Retina (tissue), 1 donor: Measurements from ENCODE around the gene ACOT8.
"Not testable (repeated sequence)": the region's sequence is repeated elsewhere in the genome, so short reads cannot be mapped to it uniquely, and the experiment has no call there.

ENCODE experiments used
- DNase-seq: peaks from one replicate; pipeline ENCODE4 v3.0.0-alpha.2; 2016

Gene ACOT8

DNA sequence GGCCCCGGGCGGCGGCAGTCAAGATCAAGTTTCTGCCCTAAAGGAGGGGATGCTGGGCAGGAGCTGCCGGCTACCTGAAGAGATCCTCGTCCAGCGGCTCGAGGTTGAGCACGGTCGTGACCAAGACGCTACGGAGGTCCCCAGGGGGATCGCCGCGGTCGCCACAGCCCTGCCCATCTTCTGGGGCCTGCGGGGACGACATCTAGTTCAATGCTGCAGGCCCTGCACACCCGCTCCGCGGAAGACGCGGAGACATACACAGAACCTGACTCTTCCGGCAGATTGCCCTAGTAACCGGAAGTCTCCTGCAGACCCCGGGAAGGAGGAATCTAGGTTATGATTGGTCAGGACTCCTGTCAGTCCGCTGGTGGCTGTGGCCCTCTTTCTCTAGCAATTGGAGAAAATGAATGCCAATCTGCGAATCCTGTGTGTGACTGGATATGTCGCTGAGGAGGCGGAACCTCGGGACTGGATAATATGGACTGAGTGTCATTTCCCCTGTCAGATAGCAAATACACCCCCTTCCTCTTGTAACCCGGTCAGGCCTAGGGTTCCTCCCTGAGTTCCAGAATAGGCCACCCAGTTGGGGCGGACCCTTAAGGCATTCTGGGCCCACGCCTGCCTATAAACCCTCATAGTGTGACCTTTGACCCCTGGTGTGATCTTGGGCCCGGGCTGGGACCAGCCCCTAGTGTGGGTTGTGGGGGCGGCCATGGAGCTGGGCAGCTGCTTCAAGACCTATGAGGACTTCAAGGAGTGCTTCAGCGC, at the start of gene ACOT8, which contains the start of gene ZSWIM3:
Gene ACOT8, minus strand, starts transcription at position 279 of the 768 bp plus-strand sequence. Its CDS starts 77 bp downstream, at position 202.
Gene ZSWIM3, plus strand, starts transcription at position 501 of the 768 bp plus-strand sequence. Its CDS starts 212 bp downstream, at position 713.
- peak; percentile 96 for DNase-seq

GRCh38 chr20:45905505-45906079, 48.4 kb upstream of the ACOT8 start:
- no peak for DNase-seq

DNA sequence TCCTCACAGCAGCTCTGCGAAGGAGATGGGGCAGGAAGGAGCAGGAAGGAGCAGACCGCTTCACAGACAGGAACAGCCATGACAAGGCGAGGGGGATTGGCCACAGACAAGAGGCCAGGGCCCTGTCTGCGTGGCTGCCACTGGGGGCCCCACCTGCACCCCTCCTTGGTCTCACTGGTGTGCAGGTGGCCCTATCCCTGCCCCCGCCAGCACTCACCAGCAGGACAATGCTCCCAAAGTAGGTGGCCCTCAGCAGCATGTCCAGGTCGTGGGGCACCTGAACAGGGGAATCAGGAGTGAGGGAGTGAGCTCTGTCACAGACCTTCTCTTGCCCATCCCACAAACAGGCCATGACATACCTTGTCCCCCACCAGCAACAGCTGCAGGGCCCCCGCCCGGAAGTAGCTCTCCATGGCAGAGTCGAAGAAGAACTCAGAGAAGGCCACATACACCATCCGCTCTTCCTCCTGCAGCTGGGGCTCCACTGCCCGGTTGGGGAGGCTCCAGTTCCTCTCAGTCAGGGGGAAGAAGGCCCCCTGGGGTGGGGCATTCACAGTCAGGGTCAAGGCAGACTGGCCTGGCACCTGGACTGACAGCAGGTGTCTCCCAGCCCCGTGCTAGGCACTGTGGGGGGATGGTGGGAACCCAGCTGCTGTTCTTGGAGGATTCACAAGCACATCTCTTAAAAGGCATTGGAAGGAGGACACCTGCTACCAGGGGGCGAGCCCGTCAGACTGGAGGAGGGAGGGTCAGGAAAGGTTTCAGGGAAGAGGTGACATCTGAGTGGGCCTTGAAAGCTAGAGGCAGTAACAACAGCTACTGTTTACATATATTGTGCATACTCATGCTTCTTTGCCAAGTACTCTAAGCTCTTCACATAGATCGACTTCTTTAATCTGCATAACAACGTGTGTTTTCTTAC, 47.7 kb upstream of the ACOT8 start:
- DNase-seq, result no peak

DNA sequence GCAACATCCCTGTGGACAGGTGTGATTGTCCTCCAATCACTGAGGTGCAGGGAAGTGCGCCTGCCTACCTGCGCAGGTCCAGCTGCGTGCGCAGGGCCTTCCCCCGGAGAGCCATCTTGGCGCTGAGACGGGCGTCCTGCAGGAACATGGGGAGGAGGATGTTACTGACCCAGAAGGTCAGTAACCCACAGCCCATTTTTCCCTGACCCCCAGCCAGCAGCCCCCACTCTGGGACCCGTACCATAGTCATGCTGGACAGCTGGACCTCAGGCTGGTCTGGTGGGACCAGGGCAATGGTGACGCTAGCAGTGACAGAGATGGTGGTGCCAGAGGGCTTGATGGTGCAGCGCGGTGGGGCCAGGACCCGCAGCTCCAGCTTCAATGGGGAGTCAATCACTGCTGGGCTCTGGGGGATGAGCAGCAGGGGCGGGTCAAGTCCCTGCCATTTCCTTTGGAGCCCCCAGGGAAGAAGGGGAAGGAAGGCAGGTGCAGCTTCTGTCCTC, 45.1 kb upstream of the ACOT8 start:
- no peak for DNase-seq

DNA sequence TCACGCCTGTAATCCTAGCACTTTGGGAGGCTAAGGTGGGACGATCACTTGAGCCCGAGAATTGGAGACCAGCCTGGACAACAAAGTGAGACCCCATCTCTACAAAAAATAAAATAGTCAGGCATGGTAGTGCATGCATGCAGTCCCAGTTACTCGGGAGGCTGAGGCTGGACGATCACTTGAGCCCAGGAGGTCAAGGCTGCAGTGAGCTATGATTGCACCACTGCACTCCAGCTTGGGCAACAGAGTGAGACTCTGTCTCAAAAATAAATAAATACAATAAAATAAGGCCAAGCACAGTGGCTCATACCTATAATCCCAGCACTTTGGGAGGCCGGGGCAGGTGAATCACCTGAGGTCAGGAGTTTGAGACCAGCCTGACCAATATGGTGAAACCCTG, 44.1 kb upstream of the ACOT8 start:
- DNase-seq, result not testable (repeated sequence)

- no peak for DNase-seq
These were observed 42.0 kb upstream of the ACOT8 start for GRCh38 chr20:45899046-45899835.

GRCh38 chr20:45898285-45898684, 41.1 kb upstream of the ACOT8 start:
- no peak for DNase-seq

DNA sequence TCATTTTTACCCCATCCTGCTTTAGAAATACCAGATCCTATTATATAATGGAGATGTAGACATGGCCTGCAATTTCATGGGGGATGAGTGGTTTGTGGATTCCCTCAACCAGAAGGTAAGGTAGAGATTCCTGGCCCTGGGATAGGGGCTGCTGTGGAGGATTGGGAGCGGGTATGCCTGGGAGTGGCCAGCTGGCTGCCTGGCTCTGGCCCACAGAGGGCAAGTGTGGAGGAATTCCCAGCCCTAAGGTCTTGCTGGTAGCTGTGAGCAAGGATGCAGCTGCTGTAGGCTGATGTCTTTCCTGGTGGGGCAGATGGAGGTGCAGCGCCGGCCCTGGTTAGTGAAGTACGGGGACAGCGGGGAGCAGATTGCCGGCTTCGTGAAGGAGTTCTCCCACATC, 40.5 kb upstream of the ACOT8 start:
- DNase-seq, result no peak

DNA sequence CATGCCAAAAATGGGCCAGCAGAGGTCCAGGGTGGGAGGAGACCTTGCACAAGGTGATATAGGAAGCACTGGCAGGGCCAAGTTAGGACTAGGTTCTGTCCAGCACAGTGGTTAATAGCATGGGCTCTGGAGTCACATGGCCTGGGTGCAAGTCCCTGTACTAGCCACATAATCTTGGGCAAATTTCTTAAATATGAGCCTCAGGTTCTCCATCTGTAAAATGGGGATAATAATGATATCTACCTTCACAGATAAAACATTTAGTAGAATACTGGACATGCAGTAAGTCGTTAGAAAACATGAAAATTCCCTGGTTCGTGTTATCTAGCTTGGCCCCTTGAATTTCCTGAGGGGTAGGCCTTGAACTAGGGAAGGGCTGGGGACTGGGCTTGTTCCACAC, 40.1 kb upstream of the ACOT8 start:
- DNase-seq, result no peak

DNA sequence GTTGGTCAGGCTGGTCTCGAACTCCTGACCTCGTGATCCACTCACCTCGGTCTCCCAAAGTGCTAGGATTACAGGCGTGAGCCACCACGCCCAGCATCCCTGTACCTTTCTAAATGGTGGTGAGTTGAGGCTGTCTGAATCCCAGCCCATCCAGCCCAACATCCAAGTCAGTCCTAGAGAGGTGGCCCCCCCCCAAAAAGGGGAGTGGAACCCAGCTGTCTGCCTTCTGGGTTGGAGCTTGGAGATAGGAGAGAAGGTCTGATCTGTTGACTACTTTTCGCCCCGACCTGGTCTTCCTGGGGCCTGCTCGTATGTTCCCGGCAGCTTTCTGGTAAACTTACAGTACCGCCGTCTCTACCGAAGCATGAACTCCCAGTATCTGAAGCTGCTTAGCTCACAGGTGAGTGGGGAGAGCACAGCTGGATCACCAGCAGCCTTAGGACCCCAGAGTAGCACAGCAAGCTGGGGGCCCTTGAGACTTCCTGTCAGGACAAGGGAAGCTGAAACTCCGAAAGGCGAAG, 39.5 kb upstream of the ACOT8 start:
- no peak for DNase-seq

GRCh38 chr20:45894797-45895196, 37.6 kb upstream of the ACOT8 start:
- DNase-seq, result no peak

DNA sequence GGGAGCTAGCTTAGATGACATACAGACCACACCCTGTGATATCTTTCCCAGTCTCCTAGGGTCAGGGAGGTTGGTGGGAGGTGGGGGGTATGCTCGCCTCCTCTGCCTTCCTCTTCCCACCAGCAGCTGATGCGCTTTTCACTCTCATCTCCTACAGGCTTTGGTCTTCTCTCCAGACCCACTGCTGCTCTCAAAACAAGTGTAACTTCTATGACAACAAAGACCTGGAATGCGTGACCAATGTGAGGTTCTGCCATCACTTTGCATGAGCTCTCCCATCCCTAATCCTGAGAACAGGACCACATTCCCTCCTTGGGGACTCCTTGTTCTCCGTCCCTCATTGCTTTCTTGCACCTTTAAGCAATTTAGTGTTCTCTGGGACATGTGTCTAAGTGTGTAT, 36.6 kb upstream of the ACOT8 start:
- DNase-seq, result no peak

DNA sequence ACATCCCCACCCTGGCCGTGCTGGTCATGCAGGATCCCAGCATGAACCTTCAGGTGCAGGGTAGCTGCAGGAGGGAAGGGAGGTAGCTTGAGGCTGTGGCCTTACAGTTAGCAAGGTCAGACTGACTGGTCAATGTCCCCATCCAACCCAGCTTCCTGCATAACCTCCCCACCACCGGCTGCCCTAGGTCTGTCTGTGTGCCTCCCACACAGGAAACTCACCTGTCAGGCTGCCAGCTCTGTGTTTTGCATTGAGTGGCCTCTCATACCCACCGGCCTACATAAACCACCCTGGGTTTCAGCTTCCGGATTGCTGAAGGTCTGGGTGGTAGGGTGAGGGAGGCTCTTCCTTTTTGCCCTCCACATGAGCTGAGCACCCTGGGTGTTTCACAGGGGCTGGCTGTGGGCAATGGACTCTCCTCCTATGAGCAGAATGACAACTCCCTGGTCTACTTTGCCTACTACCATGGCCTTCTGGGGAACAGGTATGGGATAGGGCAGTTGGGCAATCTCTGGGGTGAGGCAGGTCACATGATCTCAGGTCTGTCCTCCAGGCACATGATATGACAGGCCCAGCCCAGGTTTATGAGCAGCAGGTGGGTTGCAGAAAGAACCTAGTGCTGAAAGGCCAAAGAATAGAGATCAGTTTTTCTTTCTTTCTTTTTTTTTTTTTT, 35.8 kb upstream of the ACOT8 start:
- DNase-seq, result no peak

DNA sequence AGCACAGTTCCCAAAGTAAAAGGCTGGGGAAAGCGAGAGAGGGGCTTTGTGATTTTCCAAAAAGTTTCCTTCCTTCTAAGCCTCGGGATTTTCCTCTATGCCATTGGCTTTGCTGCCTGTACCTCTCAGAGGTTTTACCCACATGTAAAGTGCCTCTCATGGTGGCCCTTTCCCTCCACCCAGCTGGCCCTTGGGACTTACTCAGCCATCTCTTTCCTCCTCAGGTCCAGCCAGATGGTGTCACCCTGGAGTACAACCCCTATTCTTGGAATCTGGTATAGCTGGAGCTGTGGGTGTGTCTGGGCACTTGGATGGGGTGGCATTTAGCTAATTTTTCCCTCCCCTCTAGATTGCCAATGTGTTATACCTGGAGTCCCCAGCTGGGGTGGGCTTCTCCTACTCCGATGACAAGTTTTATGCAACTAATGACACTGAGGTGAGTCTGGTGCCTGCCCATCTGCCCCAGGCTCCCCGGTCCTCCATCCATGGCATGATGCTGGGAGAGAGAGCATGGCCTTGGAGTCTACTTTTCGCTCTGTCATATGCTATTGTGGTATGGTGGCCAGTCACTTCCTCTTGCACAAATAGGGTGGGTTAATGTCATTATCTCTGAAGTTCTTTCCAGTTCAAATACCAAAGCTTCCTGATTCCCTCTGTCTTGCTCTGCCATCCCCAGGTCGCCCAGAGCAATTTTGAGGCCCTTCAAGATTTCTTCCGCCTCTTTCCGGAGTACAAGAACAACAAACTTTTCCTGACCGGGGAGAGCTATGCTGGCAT, 35.0 kb upstream of the ACOT8 start:
- DNase-seq, result no peak

DNA sequence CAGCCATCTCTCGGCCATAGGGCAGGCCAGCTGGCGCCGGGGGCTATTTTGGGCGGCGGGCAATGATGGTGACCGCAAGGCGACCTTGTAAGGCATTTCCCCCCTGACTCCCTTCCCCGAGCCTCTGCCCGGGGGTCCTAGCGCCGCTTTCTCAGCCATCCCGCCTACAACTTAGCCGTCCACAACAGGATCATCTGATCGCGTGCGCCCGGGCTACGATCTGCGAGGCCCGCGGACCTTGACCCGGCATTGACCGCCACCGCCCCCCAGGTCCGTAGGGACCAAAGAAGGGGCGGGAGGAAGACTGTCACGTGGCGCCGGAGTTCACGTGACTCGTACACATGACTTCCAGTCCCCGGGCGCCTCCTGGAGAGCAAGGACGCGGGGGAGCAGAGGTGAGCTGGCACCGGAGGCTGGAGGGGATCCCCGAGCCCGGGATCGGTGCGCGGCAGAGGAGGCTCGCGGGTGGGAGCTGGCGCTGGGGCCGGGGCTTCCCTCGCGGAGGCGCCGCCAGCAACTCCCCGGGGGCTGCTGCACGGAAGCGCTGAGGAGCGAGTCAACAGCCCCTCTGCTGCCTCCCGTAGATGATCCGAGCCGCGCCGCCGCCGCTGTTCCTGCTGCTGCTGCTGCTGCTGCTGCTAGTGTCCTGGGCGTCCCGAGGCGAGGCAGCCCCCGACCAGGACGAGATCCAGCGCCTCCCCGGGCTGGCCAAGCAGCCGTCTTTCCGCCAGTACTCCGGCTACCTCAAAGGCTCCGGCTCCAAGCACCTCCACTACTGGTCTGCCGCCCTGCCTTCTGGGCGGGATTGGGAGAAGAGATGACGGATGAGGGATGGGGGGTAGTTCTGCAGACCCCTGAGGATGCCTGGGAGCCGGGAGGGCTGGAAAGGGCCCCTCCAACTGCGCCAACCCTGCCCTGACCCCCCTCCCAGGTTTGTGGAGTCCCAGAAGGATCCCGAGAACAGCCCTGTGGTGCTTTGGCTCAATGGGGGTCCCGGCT, 34.1 kb upstream of the ACOT8 start, which contains the start of the genes CTSA and NEURL2:
Gene CTSA, plus strand, starts transcription at position 351 of the 999 bp plus-strand sequence. Its CDS starts 234 bp downstream, at position 585.
Gene NEURL2, minus strand, starts transcription at position 224 of the 999 bp plus-strand sequence. Its CDS starts 217 bp downstream, at position 7.
- peak; percentile 99 for DNase-seq

DNA sequence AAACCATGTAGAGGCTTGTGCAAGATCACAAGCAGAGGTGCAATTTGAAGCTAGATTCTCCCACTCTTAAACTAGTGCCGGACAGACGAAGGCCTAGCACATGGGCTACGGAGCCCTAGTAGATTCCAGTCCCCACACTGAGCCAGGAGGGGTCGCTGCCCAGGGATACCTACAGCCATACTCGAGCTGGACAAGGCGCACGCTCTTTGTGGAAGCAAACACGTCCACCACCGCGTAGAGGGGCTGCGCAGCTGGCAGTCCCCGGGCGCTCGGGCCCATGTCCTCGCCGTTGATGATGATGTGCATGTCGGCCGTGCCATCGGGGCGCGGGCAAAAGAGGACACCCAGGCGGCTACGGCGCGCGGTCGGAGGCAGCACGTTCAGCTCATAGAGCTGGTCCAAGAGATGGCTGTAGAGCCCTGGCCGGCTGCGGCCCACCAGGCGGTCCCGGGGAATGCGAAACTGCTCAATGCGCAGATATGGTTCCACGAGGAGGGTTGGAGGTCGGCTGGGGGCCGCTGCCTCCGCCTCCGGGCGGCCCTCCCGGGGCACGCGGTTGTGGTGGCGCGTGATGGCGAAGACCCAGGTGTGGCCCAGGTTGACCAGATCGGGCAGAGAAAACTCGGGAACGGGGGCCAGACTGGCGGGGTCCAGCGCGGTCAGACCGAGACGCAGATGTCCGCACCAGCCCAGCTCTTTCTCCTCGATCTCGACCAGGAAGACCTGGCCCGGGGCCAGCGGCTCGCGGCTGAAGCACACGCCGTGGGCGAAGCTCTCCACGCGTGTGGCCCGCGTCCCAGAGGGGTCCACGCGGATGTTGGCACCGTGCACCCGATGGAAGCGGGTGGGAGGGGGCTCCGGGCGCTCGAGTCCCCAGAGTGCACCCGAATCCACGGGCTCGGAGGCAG, 33.1 kb upstream of the ACOT8 start:
- peak; percentile 91 for DNase-seq

DNA sequence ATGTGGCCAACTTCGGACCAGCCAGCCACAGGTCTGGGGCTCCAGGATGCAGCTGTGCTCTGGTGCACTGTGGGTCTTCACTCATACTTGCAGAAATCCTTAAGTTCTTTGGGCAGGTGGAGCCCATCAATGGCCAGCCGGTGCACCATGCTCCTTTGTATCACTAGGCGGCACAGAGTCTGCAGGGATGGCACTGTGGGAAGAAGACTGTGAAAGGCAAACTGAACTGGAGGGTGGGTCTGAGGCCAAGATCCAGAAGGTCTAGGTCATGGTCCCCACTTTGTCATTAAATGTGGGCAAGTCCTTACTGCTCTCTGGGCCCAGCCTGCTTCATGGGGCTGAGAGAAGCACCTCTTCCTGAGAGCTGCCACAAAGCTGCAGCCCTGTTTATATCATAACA, 31.5 kb upstream of the ACOT8 start:
- no peak for DNase-seq

DNA sequence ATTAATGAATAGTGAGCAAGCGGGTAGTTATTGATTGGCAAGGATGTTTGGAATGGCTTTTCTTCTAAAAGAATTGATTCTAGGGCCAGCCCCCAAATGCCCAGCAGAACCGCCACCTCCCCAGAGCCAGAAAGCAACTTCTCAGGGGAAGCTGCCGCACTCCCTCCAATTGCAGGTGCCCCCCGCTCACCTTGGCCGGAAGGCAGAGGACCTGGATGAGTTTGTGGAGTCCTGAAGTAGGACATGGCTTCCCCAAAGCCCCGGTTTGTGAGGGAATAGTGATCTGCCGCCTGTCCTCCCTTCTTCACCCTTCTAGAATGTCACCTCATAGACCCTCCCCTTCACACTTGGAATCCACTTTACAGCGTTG, 30.1 kb upstream of the ACOT8 start, which contains the start of gene SPATA25:
Gene SPATA25, minus strand, starts transcription at position 277 of the 370 bp plus-strand sequence. Its CDS starts 32 bp downstream, at position 245.
- no peak for DNase-seq
